ENCODE measurements around the gene WDR90. TPM values are rescaled to one million over a fixed set of nuclear protein-coding genes. Genes with fewer than 3 reads are reported as not detected.

WDR90 gene
- total and polyA plus RNA-seq, 2 of the 13 experiments (the other 11 are each of a cell fraction or from before 2014, with no cell fraction given) = 14.9 to 28.9 TPM

- no peak for TF ChIP-seq E2F2 (CRISPR knock-in tag; IDR thresholded peaks at IDR 0.05; ENCODE audit: borderline replicate concordance)
- no peak for TF ChIP-seq ZNF800 (CRISPR knock-in tag; IDR thresholded peaks at IDR 0.05)
- TF ChIP-seq CC2D1A (CRISPR knock-in tag; IDR thresholded peaks at IDR 0.05) = no peak
- TF ChIP-seq ELF3 (CRISPR knock-in tag; IDR thresholded peaks at IDR 0.05) = peak; percentile 46; the same call in 1 of the 2 replicates
- TF ChIP-seq ZBTB14 (CRISPR knock-in tag; IDR thresholded peaks at IDR 0.05) = no peak
- no peak for TF ChIP-seq ZNF446 (CRISPR knock-in tag; IDR thresholded peaks at IDR 0.05)
- TF ChIP-seq ZMYM3 (CRISPR knock-in tag; IDR thresholded peaks at IDR 0.05) = peak; percentile 55; the same call in 1 of the 2 replicates
- TF ChIP-seq ZBTB4 (CRISPR knock-in tag; IDR thresholded peaks at IDR 0.05; ENCODE audit: borderline replicate concordance) = peak; percentile 43; the same call in 1 of the 2 replicates
- TF ChIP-seq ATF3 (CRISPR knock-in tag; IDR thresholded peaks at IDR 0.05) = peak; percentile 41; the same call in 1 of the 2 replicates
- TF ChIP-seq SSRP1 (CRISPR knock-in tag; IDR thresholded peaks at IDR 0.05) = no peak
- TF ChIP-seq ZNF781 (CRISPR knock-in tag; IDR thresholded peaks at IDR 0.05; ENCODE audit: borderline replicate concordance, not compliant biosample characterization) = peak; percentile 52
- TF ChIP-seq ZMYM2 (CRISPR knock-in tag; IDR thresholded peaks at IDR 0.05) = no peak
- no peak for TF ChIP-seq ZBTB44 (CRISPR knock-in tag; IDR thresholded peaks at IDR 0.05)
- TF ChIP-seq EZH2 (conservative IDR thresholded peaks at IDR 0.05; ENCODE audit: low read depth, low read length) = no peak
- TF ChIP-seq ZXDC (CRISPR knock-in tag; IDR thresholded peaks at IDR 0.05) = no peak; the same call in 1 of the 2 replicates
These were observed 7.6 kb upstream of the WDR90 start, which contains the start of gene MCRIP2 (continued) for GRCh38 chr16:641326-642188.
